ENCODE results near the gene FRYL.
"Not testable (repeated sequence)": the region's sequence is repeated elsewhere in the genome, so short reads cannot be mapped to it uniquely, and the experiment has no call there.

Gene FRYL

DNA sequence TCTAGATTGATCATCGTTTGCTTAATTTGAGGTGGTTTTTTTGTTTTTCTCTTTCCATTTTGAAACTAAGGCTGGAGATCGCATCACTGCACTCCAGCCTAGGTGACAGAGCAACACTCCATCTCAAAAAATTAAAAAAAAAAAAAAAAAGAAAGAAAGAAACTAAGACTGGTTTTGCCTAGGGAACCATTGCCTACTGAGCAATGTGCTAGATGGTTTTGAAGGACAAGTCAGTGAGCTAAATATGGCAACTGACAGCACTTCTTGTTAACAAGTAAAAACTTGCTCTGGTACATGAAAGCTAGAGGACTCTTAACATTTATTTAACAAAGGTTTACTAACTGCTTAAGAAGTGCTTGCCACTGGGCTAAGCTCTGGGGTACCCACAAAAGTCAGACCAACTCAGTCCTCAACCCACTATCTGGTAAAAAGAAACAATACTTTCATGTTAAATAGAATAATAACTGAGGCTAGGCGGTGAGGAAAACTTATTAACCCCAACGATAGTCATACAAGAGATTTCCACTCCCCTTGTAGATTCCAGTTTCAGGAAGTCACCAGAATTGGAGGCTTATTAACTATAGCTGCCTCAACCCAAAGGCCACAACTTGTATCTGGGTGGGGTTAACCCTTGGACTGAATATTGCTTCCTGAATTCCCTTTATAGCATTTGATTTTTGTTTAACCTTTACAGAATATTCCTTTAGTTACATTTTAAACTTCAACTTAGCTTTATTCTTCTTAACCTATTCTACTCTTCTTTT, 111.6 kb downstream of the FRYL start:
- no peak for DNase-seq (ENCODE audit: low read depth in 2 of 2, low spot score in 1 of 2)

- DNase-seq (ENCODE audit: low read depth in 2 of 2, low spot score in 1 of 2), result no peak
Measured at GRCh38 chr4:48667148-48667547, 112.9 kb downstream of the FRYL start.

GRCh38 chr4:48665555-48666186, 114.4 kb downstream of the FRYL start:
- DNase-seq (ENCODE audit: low read depth in 2 of 2, low spot score in 1 of 2), result no peak

- DNase-seq (ENCODE audit: low read depth in 2 of 2, low spot score in 1 of 2), result no peak
Measured at GRCh38 chr4:48664938-48665337, 115.1 kb downstream of the FRYL start.

DNA sequence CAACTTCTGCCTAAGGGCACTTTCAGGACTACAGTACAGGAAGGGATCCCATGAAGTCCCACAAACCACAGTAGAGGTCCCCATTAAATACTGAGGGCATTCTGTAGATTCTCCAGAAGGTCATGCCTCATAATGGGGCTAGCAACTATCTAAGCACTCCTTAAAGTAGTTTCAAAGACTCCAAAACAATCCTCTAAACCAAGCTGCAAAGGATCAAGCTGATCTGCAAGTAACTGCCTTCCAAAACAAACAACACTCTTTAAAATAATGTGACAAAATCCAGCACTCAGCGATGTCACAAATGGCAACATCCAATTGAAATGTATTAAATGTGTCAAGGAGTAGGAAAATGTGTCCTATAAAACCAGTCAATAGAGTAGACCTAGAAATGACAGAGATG, 118.7 kb downstream of the FRYL start:
- no peak for DNase-seq (ENCODE audit: low read depth in 2 of 2, low spot score in 1 of 2)

GRCh38 chr4:48660347-48660746, 119.7 kb downstream of the FRYL start:
- DNase-seq (ENCODE audit: low read depth in 2 of 2, low spot score in 1 of 2), result no peak

- DNase-seq (ENCODE audit: low read depth in 2 of 2, low spot score in 1 of 2), result no peak
Measured at GRCh38 chr4:48654015-48654664, 125.9 kb downstream of the FRYL start.

- DNase-seq (ENCODE audit: low read depth in 2 of 2, low spot score in 1 of 2), result peak; percentile 7 to 18
Measured at GRCh38 chr4:48653217-48654014, 126.7 kb downstream of the FRYL start.

DNA sequence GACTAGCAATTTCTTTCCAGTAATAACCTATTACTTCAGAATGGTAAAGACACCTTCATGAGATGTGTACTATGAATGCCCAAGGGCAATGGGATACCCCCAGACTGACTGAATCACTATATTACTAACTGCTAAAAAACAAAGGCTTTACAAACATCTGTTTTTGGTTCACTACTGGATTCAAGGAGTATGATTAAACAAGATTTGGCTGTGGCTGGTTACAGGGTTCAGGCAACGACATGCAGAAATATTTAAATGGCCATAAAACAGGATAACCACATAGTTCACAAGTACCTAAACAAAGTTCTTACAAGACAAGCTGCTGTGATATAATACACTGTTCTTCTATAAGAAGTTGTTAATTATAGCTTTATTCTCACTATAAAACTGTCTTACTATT, 128.2 kb downstream of the FRYL start:
- DNase-seq (ENCODE audit: low read depth in 2 of 2, low spot score in 1 of 2), result no peak

GRCh38 chr4:48649505-48649904, 130.6 kb downstream of the FRYL start:
- no peak for DNase-seq (ENCODE audit: low read depth in 2 of 2, low spot score in 1 of 2)

- no peak for DNase-seq (ENCODE audit: low read depth in 2 of 2, low spot score in 1 of 2)
Measured at GRCh38 chr4:48645225-48645794, 134.8 kb downstream of the FRYL start.

DNA sequence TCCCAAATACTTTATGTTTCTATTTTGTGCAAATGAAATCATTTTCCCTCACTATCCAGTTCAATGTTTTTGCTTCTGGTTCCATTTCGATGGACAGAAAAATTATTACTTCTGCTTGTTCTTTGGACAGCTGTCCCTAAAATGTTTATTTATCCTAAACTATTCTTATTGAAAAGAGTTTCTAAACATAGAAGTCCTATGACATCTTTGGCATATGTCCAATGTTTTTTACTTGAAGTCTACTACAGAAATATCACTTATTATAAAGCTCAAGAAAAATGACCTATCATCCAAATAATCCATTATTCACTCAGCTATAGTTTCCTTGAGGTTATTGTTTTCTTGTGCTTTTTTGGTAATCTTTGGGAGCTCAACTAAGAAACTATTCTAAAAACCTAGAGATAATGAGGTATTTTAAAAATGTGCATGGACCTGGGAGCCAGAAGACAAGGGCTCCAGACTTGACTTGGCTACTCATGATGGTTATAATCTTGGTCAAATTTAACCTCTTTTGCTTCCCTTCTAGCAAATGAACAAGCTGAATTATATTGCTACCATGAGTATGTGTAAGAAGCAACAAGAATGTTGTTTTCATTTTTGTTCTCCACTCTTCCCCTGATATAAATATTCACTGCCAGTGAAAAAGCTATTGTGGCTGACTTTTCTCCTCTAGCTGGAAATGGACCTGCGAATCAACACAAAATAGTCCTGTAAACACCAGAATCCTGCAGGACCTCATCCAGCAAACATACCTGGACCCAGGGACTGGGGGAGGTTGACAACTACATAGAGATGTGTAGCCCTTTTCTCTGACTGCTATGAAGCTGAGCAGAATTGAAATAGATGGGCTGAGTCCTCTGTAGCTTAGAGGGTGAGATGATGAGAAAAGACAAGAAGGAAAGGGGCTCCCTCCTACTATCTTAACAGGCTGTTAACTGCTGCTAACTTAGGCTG, 137.4 kb downstream of the FRYL start:
- DNase-seq (ENCODE audit: low read depth in 2 of 2, low spot score in 1 of 2), result no peak

DNA sequence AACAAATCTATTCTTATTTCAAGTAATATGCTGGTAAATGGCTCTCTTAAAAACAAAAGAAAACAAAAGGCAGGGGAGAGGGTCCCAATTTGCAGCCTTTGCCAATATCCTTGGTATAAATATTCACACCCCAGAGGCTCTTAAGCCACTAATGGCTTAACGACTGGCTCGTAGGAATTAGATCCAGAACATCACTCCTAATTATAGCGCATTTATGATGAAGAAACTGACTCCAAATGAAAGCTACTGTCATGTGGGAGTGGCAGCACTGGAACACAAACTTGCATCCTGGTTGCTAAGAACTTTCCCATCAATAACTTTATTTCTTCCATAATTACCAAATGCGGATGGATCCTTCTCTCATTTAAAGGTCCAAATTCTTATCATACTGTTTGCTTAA, 138.7 kb downstream of the FRYL start:
- no peak for DNase-seq (ENCODE audit: low read depth in 2 of 2, low spot score in 1 of 2)

DNA sequence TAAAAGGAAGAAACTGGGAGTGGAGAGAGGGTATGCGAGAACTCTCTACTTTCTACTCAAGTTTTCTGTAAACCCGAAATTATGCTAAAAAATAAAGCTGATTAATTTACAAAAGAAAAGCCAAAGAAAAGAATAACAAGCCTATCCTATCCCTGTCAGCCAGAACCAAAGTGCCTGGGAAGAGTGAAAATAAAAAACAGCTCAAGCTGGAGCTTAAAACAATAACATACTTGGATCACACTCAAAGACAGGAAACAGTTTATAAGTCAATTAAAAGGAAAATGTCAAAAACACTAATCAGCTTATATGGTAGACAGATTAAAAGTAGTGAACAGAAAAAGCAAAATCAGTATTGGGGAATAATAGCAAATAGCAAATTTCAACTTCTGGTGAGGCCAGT, 139.4 kb downstream of the FRYL start:
- DNase-seq (ENCODE audit: low read depth in 2 of 2, low spot score in 1 of 2), result no peak

GRCh38 chr4:48640225-48640624, 139.9 kb downstream of the FRYL start:
- DNase-seq (ENCODE audit: low read depth in 2 of 2, low spot score in 1 of 2), result no peak

GRCh38 chr4:48639807-48640206, 140.3 kb downstream of the FRYL start:
- DNase-seq (ENCODE audit: low read depth in 2 of 2, low spot score in 1 of 2), result no peak

DNA sequence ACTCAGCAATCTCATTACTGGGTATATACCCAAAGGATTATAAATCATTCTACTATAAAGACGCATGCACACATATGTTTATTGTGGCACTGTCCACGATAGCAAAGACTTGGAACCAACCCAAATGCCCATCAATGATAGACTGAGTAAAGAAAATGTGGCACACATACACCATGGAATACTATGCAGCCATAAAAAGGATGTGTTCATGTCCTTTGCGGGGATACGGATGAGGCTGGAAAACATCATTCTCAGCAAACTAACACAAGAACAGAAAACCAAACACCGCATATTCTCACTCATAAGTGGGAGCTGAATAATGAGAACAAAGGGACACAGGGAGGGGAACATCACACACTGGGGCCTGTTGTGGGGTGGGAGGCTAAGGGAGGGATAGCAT, 141.5 kb downstream of the FRYL start:
- DNase-seq (ENCODE audit: low read depth in 2 of 2, low spot score in 1 of 2), result not testable (repeated sequence)

- no peak for DNase-seq (ENCODE audit: low read depth in 2 of 2, low spot score in 1 of 2)
Measured at GRCh38 chr4:48636911-48637310, 143.2 kb downstream of the FRYL start.

- DNase-seq (ENCODE audit: low read depth in 2 of 2, low spot score in 1 of 2), result no peak
Measured at GRCh38 chr4:48635980-48636379, 144.1 kb downstream of the FRYL start.

DNA sequence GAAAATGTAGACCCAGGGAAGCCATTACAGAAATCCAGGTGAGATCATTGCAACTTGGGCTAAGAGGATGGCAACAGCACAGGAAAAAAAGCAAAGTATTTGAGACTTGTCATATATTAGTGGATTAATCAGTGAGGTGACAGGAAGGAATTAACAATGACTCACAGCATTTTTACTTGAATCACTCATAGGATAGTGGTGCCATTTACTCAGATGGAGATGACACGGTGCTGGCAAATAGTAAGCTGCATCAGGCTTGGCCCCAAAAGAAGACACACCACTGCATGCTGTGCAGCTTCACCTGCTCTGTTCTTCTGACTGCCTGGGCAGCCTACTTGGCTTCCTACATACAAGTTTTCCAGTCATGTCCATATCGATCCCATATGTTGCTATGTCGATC, 144.8 kb downstream of the FRYL start:
- no peak for DNase-seq (ENCODE audit: low read depth in 2 of 2, low spot score in 1 of 2)

Data from stimulated activated CD8-positive, alpha-beta memory T cell treated with anti-CD3 and anti-CD28 coated beads, Interleukin-4, amount 100 ng/mL, for 4 hours (primary cell).